Activated B cell treated with CpG ODN at 0.5 μM for 24 hours (primary cell): ENCODE measurements around the gene PSMD14. TPM values are rescaled to one million over a fixed set of nuclear protein-coding genes. Genes with fewer than 3 reads are reported as not detected.
A peak's percentile ranks its signal among the peaks of the same experiment; 100 is the strongest.

ENCODE experiments used
- ATAC-seq: fragments of 200-7000 bp; cut with Tn5 transposase; one replicate; pipeline ENCODE4 v1.10.0; 2021; ENCODE audit warnings: low read depth, mild to moderate bottlenecking, moderate library complexity
- CTCF ChIA-PET: fragments of 350-600 bp; sonication (Branson Sonifier 250); formaldehyde crosslinking; loops from one replicate; lab custom pipeline; 2021; ENCODE audit warnings: antibody characterized with exemption; lab: Charles Lee
- POLR2A ChIA-PET: fragments of 350-600 bp; sonication (Branson Sonifier 250); formaldehyde crosslinking; loops from one replicate; lab custom pipeline; 2021; ENCODE audit warnings: antibody characterized with exemption; lab: Charles Lee
- DNase-seq: peaks from one replicate; pipeline ENCODE4 v3.0.0; 2022
- H3K27ac Mint-ChIP-seq: one replicate; pipeline ENCODE4 v1.8.0; 2020; ENCODE audit warnings: mixed read lengths
- H3K27me3 Mint-ChIP-seq: one replicate; pipeline ENCODE4 v1.8.0; 2021; ENCODE audit warnings: mixed read lengths
- H3K36me3 Mint-ChIP-seq: one replicate; pipeline ENCODE4 v1.8.0; 2021; ENCODE audit warnings: low read depth, mixed read lengths
- H3K4me1 Mint-ChIP-seq: one replicate; pipeline ENCODE4 v1.8.0; 2021; ENCODE audit warnings: mixed read lengths
- H3K4me3 Mint-ChIP-seq: one replicate; pipeline ENCODE4 v1.8.0; 2020; ENCODE audit warnings: mild to moderate bottlenecking, mixed read lengths
- H3K9me3 Mint-ChIP-seq: one replicate; pipeline ENCODE4 v1.8.0; 2020; ENCODE audit warnings: mixed read lengths
- intact Hi-C: fragments of 100-400 bp; cut with micrococcal nuclease; formaldehyde crosslinking; loops from one replicate; pipeline ENCODE4 v1.15.1; 2024
- total RNA-seq: library from RNA; stranded (reverse); gene quantifications from 2 replicates; pipeline ENCODE4 v1.2.3, GENCODE V29; 2022
- TF ChIP-seq, protein P1 (sequence below): fragments of 200-600 bp; IDR thresholded peaks from one replicate; pipeline ENCODE4 v1.8.0; 2022; ENCODE audit warnings: antibody characterized with exemption, mild to moderate bottlenecking

PSMD14 gene
- total RNA-seq, 1 donor from 2014 or later = 55.1 TPM

GRCh38 chr2:161426922-161427663 is 118.9 kb downstream of the PSMD14 start:
- H3K4me3 Mint-ChIP-seq = peak overlapping the region; percentile 68
- peaks cover 63% of the 10 kb centered on the region for H3K27me3 Mint-ChIP-seq
- peaks cover 31% of the 10 kb centered on the region for H3K4me1 Mint-ChIP-seq
- H3K9me3 Mint-ChIP-seq = peaks cover 2% of the 10 kb centered on the region
- DNase-seq = no peak
- CTCF ChIA-PET = no interaction called here
- TF ChIP-seq, protein P1, sequence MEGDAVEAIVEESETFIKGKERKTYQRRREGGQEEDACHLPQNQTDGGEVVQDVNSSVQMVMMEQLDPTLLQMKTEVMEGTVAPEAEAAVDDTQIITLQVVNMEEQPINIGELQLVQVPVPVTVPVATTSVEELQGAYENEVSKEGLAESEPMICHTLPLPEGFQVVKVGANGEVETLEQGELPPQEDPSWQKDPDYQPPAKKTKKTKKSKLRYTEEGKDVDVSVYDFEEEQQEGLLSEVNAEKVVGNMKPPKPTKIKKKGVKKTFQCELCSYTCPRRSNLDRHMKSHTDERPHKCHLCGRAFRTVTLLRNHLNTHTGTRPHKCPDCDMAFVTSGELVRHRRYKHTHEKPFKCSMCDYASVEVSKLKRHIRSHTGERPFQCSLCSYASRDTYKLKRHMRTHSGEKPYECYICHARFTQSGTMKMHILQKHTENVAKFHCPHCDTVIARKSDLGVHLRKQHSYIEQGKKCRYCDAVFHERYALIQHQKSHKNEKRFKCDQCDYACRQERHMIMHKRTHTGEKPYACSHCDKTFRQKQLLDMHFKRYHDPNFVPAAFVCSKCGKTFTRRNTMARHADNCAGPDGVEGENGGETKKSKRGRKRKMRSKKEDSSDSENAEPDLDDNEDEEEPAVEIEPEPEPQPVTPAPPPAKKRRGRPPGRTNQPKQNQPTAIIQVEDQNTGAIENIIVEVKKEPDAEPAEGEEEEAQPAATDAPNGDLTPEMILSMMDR = no peak
- H3K27ac Mint-ChIP-seq = no peak overlapping the region
- POLR2A ChIA-PET = no interaction called here
- no peak for ATAC-seq
- no peaks in the 10 kb centered on the region for H3K36me3 Mint-ChIP-seq
- intact Hi-C loops = loop anchor here (10.0 kb wide), 1 partner anchor 698 kb away; no protein-coding TSS in a partner anchor

- H3K27me3 Mint-ChIP-seq = peaks cover 58% of the 10 kb centered on the region
- H3K4me1 Mint-ChIP-seq = peaks cover 26% of the 10 kb centered on the region
- CTCF ChIA-PET = no interaction called here
- ATAC-seq = no peak
- no peak for DNase-seq
- intact Hi-C loops = loop anchor here (10.0 kb wide), 1 partner anchor 697 kb away; no protein-coding TSS in a partner anchor
- TF ChIP-seq, protein P1 = no peak
- POLR2A ChIA-PET = no interaction called here
- no peaks in the 10 kb centered on the region for H3K36me3 Mint-ChIP-seq
- peaks cover 2% of the 10 kb centered on the region for H3K9me3 Mint-ChIP-seq
- peak overlapping the region; percentile 68 for H3K4me3 Mint-ChIP-seq
- H3K27ac Mint-ChIP-seq = no peak overlapping the region
Observed at GRCh38 chr2:161427664-161428587, 119.7 kb downstream of the PSMD14 start.

DNA sequence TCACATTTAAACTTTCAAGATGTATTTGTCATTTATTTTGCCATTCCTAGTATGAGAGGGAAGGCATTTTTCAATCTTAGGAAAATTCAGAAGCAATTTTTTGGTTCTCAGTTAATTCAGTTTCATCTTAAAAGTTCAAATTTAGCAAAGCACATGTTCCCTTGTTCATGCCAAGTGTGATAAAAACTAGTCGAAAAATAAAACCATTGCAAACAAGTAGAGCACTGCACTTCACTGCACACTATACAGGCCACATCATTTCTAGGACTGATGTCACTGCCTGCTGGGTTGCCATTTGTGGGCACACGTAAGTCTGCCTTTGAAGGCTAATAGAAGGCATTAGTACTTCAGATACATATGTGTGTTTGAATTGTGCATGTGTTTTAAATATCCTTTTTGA is 122.2 kb downstream of the PSMD14 start:
- H3K9me3 Mint-ChIP-seq = peaks cover 2% of the 10 kb centered on the region

DNA sequence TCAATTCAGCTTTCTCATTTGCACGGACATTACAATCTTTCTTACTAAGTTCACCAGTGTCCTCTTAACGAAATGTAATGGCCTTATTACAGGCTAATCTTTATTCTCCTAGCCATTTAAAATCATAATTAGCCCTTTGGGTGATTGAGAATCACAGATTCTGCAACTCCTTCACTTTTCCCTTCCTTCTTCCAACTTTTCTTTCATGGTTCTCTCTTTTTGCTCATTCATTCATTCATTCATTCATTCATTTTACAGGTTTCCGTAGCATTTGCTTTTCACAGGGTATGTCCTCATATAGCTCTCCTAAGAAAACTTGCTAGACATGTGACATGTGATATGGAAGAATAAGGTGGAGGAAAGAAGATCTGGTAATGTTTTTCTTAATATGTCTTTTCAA is 123.9 kb downstream of the PSMD14 start:
- TF ChIP-seq, protein P1 = no peak
- H3K36me3 Mint-ChIP-seq = no peaks in the 10 kb centered on the region
- peaks cover 4% of the 10 kb centered on the region for H3K9me3 Mint-ChIP-seq
- ATAC-seq (no peak), DNase-seq (no peak)
- no peak overlapping the region for H3K4me3 Mint-ChIP-seq
- peaks cover 47% of the 10 kb centered on the region for H3K27me3 Mint-ChIP-seq
- intact Hi-C loops = no loop called here
- no peak overlapping the region for H3K27ac Mint-ChIP-seq
- H3K4me1 Mint-ChIP-seq = peaks cover 7% of the 10 kb centered on the region
- ChIA-PET CTCF (no interaction called here), POLR2A (no interaction called here)

More for the DNA sequence above, 122.2 kb downstream of the PSMD14 start:
- TF ChIP-seq, protein P1 = no peak
- no peaks in the 10 kb centered on the region for H3K36me3 Mint-ChIP-seq
- ChIA-PET POLR2A (no interaction called here), CTCF (no interaction called here)
- DNase-seq (no peak), ATAC-seq (no peak)
- intact Hi-C loops = no loop called here
- peaks cover 10% of the 10 kb centered on the region for H3K4me1 Mint-ChIP-seq
- no peak overlapping the region for H3K4me3 Mint-ChIP-seq
- no peak overlapping the region for H3K27ac Mint-ChIP-seq
- H3K27me3 Mint-ChIP-seq = peaks cover 51% of the 10 kb centered on the region

DNA sequence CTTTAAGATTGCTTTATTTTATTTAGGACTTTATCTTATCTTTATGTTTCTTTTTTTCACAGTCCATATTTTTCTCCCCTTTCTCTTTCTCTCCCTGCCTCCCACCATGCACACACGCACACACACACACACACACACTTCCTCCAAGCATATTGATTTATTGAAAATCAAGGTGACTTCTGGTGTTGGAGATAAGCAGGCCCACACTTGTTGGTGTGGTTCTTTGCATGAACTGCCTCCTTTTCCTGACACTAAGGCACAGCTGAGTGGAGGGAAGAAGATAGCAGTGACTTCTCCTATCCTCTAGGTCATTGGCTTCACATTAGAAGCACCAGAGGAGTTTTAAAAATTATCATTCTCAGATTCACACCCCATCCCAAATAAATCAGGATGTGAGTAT is 125.9 kb downstream of the PSMD14 start:
- H3K27me3 Mint-ChIP-seq = peaks cover 37% of the 10 kb centered on the region
- CTCF ChIA-PET = no interaction called here

More for the DNA sequence above, 125.9 kb downstream of the PSMD14 start:
- DNase-seq (no peak), ATAC-seq (no peak)
- intact Hi-C loops = no loop called here
- Mint-ChIP-seq H3K36me3 (no peaks in the 10 kb centered on the region), H3K9me3 (peaks cover 4% of the 10 kb centered on the region), H3K4me3 (no peak overlapping the region), H3K4me1 (no peaks in the 10 kb centered on the region), H3K27ac (no peak overlapping the region)
- TF ChIP-seq, protein P1 = no peak
- POLR2A ChIA-PET = no interaction called here
